K562 (cell line): ENCODE results near the gene VMP1. TPM values are rescaled to one million over a fixed set of nuclear protein-coding genes. Genes with fewer than 3 reads are reported as not detected.

ENCODE experiments used
- HCFC1 ChIP-seq: IDR thresholded peaks from 2 replicates; pipeline ENCODE4 v1.6.1; 2012; ENCODE audit warnings: low read depth, low read length, improper control_type of control experiment
- HIVEP1 ChIP-seq: fragments of 250-450 bp; sonication (Bioruptor Pico); IDR thresholded peaks from 2 replicates; pipeline ENCODE4 v1.4.0; 2020; ENCODE audit warnings: mild to moderate bottlenecking
- MTF1 ChIP-seq: fragments of 250-450 bp; sonication (Bioruptor Pico); IDR thresholded peaks from 2 replicates; pipeline ENCODE4 v1.9.0; 2021; ENCODE audit warnings: moderate library complexity, mild to moderate bottlenecking, inconsistent platforms, borderline replicate concordance
- NELFE ChIP-seq: IDR thresholded peaks from 2 replicates; pipeline ENCODE4 v1.6.1; 2011; ENCODE audit warnings: mild to moderate bottlenecking; ENCODE audit not compliant: insufficient read depth, insufficient read length
- POLR2B ChIP-seq: fragments of 450-650 bp; IDR thresholded peaks from 2 replicates; pipeline ENCODE4 v1.6.1; 2018; ENCODE audit warnings: low read depth; ENCODE audit not compliant: partially characterized antibody
- RCOR1 ChIP-seq, 2 experiments: IDR thresholded peaks; 2 replicates each; pipeline ENCODE4 v1.6.1; 2012; ENCODE audit warnings: low read depth in 2 of 2, low read length in 2 of 2, borderline replicate concordance in 1 of 2, improper control_type of control experiment in 1 of 2
- SRSF3 ChIP-seq: fragments of 200-400 bp; formaldehyde crosslinking; IDR thresholded peaks from 2 replicates; pipeline ENCODE4 v1.6.1; 2016; ENCODE audit warnings: mild to moderate bottlenecking, low read length, moderate library complexity; ENCODE audit not compliant: insufficient read depth
- YY1 ChIP-seq, 3 experiments: IDR thresholded peaks; 2 replicates each; pipeline ENCODE4 v1.6.1; 2011; ENCODE audit warnings: low read length in 2 of 3, mild to moderate bottlenecking in 2 of 3, moderate library complexity in 2 of 3, borderline replicate concordance in 1 of 3, control low read depth in 1 of 3, low read depth in 1 of 3; ENCODE audit not compliant: insufficient read depth in 3 of 3, insufficient replicate concordance in 2 of 3, control insufficient read depth in 1 of 3, insufficient read length in 1 of 3; ENCODE audit errors: extremely low read depth in 1 of 3
- ZBTB8A ChIP-seq: fragments of 450-650 bp; IDR thresholded peaks from 2 replicates; pipeline ENCODE4 v1.6.1; 2018; ENCODE audit warnings: mild to moderate bottlenecking, moderate library complexity; ENCODE audit not compliant: partially characterized antibody
- ZNF184 ChIP-seq: sonication (generic); formaldehyde crosslinking; IDR thresholded peaks from 2 replicates; pipeline ENCODE4 v1.5.0; 2020; ENCODE audit warnings: missing genetic modification reagents
- ZNF212 ChIP-seq: fragments of 450-650 bp; formaldehyde crosslinking; IDR thresholded peaks from 2 replicates; pipeline ENCODE4 v1.4.0; 2020; ENCODE audit warnings: mild to moderate bottlenecking
- ZNF717 ChIP-seq: fragments of 250-450 bp; sonication (Bioruptor Pico); IDR thresholded peaks from 2 replicates; pipeline ENCODE4 v1.5.0; 2021
- polyA plus RNA-seq, 8 experiments: library from polyadenylated mRNA; depleted of rRNA in 4 of 8; stranded (reverse) in 5 of 8; unstranded in 3 of 8; fragments of >200 nt; fragmentation: Nextera tagmentation in 2 of 8; fragmentation: Illumina TruSeq in 1 of 8; extraction: Ambion mirVana in 2 of 8; extraction: Trizol in 1 of 8; gene quantifications; 2 replicates each; pipeline versions ENCODE4 v1.2.1 to v1.2.3, GENCODE V29; 2011 to 2014; ENCODE audit warnings: inconsistent platforms in 1 of 8, missing spikeins in 1 of 8
- total RNA-seq, 7 experiments: library from RNA; depleted of rRNA in 6 of 7; stranded (reverse); fragments of >200 nt in 6 of 7; fragmentation: Illumina TruSeq in 2 of 7; extraction: Trizol in 2 of 7; gene quantifications; 2 replicates each; pipeline versions ENCODE4 v1.2.1 to v1.2.3, GENCODE V29; 2011 to 2021; ENCODE audit warnings: low replicate concordance in 1 of 7
- TF ChIP-seq, protein P1 (sequence below): fragments of 450-650 bp; IDR thresholded peaks from one replicate; pipeline ENCODE4 v1.6.1; 2018; ENCODE audit warnings: mild to moderate bottlenecking, moderate library complexity; ENCODE audit not compliant: partially characterized antibody
- TF ChIP-seq, protein P2 (sequence below): sonication (generic); formaldehyde crosslinking; IDR thresholded peaks from 2 replicates; pipeline ENCODE4 v1.8.0; 2023; ENCODE audit warnings: mild to moderate bottlenecking, missing genetic modification reagents
- TF ChIP-seq, protein P3 (sequence below): fragments of 250-450 bp; sonication (Bioruptor Pico); IDR thresholded peaks from 2 replicates; pipeline ENCODE4 v1.5.0; 2021
- TF ChIP-seq, protein P4 (sequence below): fragments of 250-450 bp; sonication (Bioruptor Pico); IDR thresholded peaks from 2 replicates; pipeline ENCODE4 v1.8.0; 2022; ENCODE audit warnings: moderate library complexity, mild to moderate bottlenecking, inconsistent platforms
- TF ChIP-seq, protein P5 (sequence below): sonication (generic); formaldehyde crosslinking; IDR thresholded peaks from 2 replicates; pipeline ENCODE4 v1.9.0; 2022; ENCODE audit warnings: mild to moderate bottlenecking, missing genetic modification reagents
- TF ChIP-seq, protein P6 (sequence below): fragments of 250-450 bp; sonication (Bioruptor Pico); IDR thresholded peaks from 2 replicates; pipeline ENCODE4 v1.5.0; 2021; ENCODE audit warnings: mild to moderate bottlenecking, borderline replicate concordance

VMP1 gene
- total and polyA plus RNA-seq, 9 of the 15 experiments (the other 6 are each of a cell fraction or from before 2014, with no cell fraction given): 123 to 304 (median 151) TPM

GRCh38 chr17:59839651-59840328 lies 132.3 kb downstream of the VMP1 start (continued):
- TF ChIP-seq, protein P1, sequence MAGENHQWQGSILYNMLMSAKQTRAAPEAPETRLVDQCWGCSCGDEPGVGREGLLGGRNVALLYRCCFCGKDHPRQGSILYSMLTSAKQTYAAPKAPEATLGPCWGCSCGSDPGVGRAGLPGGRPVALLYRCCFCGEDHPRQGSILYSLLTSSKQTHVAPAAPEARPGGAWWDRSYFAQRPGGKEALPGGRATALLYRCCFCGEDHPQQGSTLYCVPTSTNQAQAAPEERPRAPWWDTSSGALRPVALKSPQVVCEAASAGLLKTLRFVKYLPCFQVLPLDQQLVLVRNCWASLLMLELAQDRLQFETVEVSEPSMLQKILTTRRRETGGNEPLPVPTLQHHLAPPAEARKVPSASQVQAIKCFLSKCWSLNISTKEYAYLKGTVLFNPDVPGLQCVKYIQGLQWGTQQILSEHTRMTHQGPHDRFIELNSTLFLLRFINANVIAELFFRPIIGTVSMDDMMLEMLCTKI: no peak
- no peak for TF ChIP-seq RCOR1 (IDR thresholded peaks at IDR 0.05; ENCODE audit: borderline replicate concordance in 1 of 2, low read depth in 2 of 2, low read length in 2 of 2)
- TF ChIP-seq, protein P2, sequence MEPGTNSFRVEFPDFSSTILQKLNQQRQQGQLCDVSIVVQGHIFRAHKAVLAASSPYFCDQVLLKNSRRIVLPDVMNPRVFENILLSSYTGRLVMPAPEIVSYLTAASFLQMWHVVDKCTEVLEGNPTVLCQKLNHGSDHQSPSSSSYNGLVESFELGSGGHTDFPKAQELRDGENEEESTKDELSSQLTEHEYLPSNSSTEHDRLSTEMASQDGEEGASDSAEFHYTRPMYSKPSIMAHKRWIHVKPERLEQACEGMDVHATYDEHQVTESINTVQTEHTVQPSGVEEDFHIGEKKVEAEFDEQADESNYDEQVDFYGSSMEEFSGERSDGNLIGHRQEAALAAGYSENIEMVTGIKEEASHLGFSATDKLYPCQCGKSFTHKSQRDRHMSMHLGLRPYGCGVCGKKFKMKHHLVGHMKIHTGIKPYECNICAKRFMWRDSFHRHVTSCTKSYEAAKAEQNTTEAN (CRISPR knock-in tag): no peak
- TF ChIP-seq, protein P3, sequence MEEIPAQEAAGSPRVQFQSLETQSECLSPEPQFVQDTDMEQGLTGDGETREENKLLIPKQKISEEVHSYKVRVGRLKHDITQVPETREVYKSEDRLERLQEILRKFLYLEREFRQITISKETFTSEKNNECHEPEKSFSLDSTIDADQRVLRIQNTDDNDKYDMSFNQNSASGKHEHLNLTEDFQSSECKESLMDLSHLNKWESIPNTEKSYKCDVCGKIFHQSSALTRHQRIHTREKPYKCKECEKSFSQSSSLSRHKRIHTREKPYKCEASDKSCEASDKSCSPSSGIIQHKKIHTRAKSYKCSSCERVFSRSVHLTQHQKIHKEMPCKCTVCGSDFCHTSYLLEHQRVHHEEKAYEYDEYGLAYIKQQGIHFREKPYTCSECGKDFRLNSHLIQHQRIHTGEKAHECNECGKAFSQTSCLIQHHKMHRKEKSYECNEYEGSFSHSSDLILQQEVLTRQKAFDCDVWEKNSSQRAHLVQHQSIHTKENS (CRISPR knock-in tag): no peak
- TF ChIP-seq, protein P4, sequence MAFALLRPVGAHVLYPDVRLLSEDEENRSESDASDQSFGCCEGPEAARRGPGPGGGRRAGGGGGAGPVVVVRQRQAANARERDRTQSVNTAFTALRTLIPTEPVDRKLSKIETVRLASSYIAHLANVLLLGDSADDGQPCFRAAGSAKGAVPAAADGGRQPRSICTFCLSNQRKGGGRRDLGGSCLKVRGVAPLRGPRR (CRISPR knock-in tag): no peak
- TF ChIP-seq, protein P5, sequence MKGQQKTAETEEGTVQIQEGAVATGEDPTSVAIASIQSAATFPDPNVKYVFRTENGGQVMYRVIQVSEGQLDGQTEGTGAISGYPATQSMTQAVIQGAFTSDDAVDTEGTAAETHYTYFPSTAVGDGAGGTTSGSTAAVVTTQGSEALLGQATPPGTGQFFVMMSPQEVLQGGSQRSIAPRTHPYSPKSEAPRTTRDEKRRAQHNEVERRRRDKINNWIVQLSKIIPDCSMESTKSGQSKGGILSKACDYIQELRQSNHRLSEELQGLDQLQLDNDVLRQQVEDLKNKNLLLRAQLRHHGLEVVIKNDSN (CRISPR knock-in tag): no peak
- no peak for TF ChIP-seq ZNF717 (CRISPR knock-in tag)
- no peak for TF ChIP-seq ZNF184 (CRISPR knock-in tag)
- TF ChIP-seq ZBTB8A: no peak
- TF ChIP-seq ZNF212 (CRISPR knock-in tag): no peak
- TF ChIP-seq SRSF3: no peak
- TF ChIP-seq, protein P6, sequence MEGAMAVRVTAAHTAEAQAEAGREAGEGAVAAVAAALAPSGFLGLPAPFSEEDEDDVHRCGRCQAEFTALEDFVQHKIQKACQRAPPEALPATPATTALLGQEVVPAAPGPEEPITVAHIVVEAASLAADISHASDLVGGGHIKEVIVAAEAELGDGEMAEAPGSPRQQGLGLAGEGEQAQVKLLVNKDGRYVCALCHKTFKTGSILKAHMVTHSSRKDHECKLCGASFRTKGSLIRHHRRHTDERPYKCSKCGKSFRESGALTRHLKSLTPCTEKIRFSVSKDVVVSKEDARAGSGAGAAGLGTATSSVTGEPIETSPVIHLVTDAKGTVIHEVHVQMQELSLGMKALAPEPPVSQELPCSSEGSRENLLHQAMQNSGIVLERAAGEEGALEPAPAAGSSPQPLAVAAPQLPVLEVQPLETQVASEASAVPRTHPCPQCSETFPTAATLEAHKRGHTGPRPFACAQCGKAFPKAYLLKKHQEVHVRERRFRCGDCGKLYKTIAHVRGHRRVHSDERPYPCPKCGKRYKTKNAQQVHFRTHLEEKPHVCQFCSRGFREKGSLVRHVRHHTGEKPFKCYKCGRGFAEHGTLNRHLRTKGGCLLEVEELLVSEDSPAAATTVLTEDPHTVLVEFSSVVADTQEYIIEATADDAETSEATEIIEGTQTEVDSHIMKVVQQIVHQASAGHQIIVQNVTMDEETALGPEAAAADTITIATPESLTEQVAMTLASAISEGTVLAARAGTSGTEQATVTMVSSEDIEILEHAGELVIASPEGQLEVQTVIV (CRISPR knock-in tag): no peak
- no peak for TF ChIP-seq YY1 (IDR thresholded peaks at IDR 0.05; ENCODE audit: borderline replicate concordance in 1 of 3, control insufficient read depth in 1 of 3, extremely low read depth in 1 of 3, insufficient read depth in 3 of 3, insufficient read length in 1 of 3, insufficient replicate concordance in 2 of 3, low read depth in 1 of 3, low read length in 2 of 3)
- peak; percentile 46 for TF ChIP-seq POLR2B
- TF ChIP-seq HCFC1: no peak
- no peak for TF ChIP-seq HIVEP1 (CRISPR knock-in tag)
- no peak for TF ChIP-seq NELFE
- TF ChIP-seq MTF1 (CRISPR knock-in tag): no peak
